Fibroblast of skin of left biceps (primary cell): ENCODE data around the gene MSANTD1.

Source experiments
- DNase-seq, 2 experiments: peaks; one replicate each; pipeline ENCODE4 v3.0.0-alpha.2; 2013; ENCODE audit warnings: low read depth in 2 of 2

The MSANTD1 gene

DNA sequence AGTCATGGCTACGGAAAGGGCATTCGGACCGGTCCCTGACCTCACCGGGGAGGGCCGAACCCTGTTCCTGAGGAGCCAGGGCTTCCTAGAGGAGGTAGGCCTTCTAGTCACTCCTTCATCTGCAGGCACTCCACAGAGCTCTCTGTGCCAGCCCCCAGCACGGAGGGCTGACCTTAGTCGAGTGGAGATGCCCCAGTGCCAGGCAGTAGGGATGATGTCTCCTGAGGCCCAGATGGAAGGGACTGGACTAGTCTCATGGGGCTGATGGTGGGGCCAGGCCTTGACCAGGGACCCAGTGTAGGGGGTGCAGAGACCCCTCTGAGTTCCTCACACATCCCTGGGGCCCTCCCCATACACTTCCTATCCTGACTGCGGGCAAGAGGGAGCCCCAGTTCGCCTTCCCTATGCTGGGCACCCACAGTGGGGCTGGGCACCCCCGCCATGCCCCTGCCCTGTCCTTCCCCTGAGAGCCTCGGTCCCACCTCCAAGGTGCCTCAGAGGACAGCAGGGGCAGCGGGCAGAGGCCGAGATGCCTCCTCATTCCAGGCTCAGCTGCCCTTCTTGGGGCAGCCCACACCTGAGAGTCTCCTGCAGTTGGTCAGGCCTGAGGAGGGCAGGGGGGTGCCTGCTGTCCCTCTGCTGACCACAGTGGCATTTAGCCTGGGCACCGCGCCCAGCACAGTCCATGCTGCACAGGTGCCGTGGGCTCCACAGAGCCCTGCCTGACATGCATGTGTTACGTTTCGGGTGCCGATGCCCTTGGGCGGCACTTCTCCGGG lies 1.4 kb upstream of the MSANTD1 start:
- DNase-seq: no peak

DNA sequence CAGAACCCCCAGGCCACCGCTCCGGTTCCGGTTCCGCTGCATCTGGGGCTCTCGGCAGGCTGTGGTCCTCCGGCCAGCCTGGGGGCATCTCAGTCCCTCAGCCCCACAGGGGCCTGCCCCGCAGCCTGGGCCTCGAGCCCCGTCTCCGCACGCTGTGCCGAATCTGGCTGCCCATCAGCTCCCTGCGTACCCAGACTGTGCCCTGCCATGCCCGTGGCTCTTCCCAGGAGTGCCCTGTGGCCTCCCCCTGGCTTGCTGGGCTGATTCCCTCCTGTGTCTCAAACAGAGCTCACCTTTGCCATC lies 830 bp upstream of the MSANTD1 start:
- DNase-seq: no peak

DNA sequence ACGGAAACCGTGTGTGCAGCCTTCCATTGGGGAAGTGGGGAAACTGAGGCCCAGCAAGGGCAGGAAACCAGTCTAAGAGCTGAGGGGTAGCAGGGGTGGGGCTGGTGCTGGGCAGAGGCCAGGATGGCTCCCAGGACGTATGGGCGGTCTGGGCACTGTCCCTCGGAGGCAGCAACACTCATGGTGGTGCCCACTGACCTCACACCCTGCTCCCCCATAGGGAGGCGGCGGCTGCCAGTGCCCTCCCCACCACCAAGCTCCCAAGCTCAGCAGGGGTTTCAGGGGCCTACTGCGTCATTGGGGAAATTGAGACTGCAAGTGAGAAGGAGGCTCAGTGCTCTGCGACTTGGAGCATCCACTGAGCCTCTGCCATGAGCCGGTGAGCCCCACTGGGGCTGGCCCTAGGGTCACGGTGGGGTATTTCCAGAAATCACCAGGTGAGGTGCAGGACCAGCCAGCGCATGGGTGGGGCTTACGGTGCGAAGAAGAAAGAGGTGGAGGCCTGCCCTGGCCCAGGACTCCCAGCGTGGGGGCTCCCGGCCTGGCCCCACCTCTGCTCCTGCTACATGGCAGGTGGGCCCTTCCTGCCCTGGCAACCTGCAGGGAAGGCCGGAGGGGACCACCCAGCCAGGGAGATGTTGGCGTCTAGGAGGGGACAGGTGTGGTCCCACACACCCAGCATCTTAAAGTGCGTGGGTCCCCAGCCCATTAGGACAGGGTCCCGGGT lies 915 bp downstream of the MSANTD1 start:
- no peak for DNase-seq

DNA sequence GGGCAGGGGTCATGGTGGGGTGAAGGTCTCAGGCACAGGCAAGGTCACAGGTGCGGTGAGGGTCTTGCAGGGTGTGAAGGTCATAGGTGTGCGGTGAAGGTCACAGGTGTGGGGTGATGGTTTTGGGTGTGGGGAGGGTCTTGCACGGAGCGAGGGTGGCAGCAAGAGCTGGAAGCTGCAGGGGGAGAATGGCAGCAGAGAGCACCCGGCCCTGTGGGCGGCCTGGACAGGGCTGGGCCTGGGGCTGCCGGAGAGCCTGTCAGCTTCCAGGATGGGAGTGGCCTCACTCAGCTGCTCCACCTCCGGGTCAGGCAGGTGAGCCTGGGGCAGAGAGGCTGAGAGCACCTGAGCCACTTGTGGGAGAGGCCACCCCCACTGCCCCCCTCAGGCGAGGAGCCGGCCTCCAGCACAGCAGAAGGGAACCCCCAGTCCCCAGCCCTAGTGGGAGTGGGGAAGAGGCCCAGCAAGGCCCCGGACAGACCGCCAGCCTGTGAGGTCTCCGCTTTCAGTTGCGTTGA lies 1.5 kb downstream of the MSANTD1 start:
- DNase-seq: no peak

DNA sequence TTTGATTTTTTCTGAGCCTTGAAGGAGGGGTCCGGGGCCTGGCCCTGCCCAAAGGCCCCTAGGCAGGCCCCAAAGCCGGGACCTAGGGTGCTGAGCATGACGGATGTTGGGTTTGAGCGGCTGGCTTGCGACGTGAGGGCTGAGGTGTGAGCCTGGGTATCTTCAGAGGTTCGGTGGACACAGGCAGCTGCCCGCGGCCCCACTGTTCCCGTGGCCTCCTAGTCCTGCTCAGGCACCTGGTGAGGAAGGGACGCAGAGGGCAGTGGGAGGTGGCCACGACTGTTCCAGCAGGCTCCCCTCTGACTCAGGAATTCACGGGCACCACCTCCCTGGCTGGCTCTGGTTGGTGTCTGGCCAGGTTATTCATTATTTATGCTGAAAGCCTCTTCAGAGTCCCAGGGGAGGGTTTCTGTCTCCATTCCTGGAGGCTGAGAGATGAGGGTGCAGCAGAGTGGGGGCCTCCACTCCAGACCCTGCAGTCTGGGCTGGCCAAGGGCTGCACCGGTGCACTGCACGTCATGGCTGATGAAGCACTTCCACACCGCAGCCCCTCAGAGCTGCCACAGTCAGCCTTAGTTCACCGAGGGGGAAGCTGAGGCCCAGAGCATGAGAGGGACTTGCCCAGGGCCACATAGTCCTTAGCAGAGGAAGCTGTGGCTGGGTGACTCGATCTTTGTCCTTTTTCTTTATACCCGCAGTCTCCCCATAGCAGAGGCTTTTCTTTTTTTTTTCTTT lies 2.2 kb downstream of the MSANTD1 start:
- DNase-seq: no peak

DNA sequence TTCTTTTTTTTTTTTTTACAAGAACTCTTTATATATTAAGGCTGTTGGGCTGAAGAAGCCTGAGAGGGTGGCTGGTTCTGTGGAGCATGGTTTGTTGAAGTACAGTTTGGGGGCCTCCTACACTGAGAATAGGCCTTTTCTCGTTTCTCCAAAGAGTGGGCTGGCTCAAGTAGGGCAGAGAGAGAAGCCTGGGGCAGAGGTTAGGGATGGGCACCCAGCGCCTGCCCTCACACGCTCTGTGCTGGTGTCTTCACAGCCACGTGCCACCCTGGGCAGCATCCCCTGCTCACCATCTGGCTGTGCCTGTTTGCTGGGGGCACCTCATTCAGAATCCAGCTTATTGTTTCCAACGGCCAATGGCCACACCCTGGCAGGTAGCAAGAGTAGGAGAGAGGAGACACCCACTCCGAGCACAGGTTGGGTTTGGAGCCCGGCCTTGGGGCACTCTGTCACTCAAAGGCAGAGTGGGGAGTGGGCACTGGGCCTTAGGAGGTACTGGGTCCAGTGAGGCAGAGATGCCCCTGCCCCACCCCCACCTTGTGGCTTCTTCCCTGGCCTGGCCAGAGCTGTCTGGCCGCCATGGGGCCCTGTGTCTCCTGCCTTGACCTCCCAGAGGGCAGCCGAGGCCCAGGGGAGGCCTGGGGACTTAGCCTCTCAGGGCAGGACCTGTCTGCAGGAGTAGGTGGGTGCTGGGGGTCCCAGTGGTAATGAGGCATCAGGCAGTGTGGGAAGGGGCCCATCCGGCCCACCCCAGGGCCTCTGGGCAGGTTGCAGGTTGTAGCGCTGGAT lies 2.9 kb downstream of the MSANTD1 start:
- no peak for DNase-seq

DNA sequence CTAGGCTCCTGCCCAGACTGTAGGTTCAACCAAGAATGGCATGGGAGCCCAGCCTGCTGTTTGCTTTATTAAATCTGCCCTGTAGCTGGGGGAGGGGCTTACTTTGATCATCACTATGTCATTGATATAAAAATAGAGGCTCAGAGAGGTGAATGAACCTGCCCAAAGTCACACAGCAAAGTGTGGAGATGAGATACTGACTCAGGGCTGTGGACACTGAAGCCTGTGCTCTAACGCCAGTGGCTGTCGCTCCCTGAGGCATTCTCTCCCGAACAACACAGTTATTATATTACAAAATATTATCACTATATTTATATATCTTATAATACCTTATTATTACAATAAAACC lies 3.5 kb downstream of the MSANTD1 start:
- no peak for DNase-seq

DNA sequence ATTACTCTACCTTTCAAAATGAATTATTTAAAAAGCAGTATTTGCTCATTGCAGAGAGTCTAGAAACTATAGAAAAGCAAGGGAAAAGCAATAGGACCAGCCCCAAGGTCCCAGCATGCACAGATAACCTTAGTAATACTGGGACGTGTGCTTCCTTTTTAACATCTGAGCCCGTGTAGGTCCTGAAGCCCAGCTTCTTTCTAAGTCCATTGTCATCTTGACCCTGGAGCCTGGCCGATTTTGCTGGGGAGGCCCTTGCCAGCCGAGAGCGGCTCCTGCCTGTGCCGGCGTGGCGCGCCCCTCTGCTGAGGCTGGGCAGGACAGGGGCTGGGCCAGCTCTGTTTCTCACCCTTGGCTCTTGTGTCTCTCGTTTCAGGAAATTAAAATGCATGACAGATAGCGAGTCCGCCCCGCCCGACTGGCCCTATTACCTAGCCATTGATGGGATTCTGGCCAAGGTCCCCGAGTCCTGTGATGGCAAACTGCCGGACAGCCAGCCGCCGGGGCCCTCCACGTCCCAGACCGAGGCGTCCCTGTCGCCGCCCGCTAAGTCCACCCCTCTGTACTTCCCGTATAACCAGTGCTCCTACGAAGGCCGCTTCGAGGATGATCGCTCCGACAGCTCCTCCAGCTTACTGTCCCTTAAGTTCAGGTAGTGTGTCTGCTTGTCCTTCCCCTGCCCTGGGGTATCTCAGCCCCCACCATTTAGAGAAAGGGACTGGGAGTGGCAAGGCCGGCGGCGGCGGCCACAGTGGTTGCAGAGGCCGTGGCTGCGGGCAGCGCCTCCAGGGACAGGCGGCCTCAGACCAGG lies 4.1 kb downstream of the MSANTD1 start:
- DNase-seq: no peak

DNA sequence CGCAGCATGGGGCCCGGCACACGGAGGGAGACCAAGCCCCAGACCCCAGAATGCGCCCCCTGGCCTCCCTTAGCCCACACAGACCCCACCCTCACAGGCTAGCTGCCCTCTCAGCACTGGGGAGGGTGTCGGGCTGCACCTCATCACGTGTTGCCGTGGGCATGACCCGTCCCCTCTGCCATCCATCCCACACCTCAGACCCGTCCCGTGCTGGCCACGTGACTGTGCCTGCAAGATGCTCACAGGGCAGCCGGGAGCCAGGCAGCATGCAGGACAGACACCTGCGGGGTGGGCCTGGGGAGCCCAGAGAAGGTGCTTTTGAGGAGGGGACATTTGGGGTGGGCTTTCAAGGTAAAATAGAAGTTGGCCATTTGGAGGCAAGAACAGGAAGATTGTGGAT lies 4.8 kb downstream of the MSANTD1 start:
- DNase-seq: no peak

DNA sequence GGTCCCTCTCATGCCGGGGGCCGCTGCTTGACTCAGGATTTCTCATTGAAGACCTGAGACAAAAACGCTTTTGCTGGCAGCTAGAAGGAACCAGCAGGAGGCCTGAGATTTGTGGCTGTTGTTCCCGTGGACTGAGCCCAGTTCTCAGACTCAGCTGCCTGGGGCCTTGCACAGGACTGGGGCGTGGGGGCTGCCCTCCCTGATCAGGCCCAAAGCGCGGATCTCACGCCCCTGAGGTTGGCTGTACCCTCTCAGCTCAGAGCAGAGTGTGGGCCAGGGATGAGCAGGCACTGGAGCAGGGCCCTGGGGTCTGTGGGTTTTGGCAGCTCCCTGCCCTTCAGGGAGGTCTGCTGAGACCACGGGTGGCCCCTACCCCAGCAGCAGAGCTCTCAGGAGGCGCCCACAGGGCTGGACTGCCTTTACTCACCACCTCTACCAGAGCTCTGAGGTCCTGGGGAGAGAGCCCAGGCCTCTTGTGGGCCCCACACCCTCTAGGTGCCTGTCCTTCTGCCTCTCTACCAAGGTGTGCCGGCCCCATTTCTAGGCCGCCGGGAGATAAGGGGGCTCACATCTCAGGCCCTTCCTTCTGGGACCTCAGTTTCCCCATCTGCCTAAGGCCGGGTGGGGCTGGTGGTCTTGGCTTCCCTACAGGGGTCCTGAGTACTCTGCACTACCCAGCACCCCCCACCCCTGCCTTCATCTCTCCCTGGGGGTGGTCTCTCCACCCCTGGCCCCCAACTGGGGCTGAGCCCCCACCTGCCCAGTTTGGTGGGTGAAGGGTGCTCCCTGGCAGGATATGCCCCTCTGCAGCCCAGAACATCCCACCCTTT lies 5.6 kb downstream of the MSANTD1 start:
- DNase-seq: no peak

DNA sequence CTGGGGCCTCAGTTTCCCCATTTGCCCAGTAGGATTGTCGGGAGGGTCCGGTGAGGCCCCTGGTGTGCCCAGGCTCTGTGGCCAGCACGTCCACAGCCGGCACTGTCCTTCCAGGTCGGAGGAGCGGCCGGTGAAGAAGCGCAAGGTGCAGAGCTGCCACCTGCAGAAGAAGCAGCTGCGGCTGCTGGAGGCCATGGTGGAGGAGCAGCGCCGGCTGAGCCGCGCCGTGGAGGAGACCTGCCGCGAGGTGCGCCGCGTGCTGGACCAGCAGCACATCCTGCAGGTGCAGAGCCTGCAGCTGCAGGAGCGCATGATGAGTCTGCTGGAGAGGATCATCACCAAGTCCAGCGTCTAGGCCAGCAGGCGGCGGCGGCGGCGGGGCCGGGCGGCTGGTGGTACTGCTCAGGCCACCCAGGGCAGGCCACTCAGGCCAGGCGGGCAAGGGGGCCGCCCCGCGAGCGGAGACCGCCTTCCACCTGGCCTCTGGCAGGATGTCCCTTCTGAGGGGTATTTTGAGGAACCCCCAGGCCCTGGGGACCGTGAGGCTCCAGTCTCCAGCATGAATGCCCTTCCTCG lies 6.7 kb downstream of the MSANTD1 start:
- no peak for DNase-seq

DNA sequence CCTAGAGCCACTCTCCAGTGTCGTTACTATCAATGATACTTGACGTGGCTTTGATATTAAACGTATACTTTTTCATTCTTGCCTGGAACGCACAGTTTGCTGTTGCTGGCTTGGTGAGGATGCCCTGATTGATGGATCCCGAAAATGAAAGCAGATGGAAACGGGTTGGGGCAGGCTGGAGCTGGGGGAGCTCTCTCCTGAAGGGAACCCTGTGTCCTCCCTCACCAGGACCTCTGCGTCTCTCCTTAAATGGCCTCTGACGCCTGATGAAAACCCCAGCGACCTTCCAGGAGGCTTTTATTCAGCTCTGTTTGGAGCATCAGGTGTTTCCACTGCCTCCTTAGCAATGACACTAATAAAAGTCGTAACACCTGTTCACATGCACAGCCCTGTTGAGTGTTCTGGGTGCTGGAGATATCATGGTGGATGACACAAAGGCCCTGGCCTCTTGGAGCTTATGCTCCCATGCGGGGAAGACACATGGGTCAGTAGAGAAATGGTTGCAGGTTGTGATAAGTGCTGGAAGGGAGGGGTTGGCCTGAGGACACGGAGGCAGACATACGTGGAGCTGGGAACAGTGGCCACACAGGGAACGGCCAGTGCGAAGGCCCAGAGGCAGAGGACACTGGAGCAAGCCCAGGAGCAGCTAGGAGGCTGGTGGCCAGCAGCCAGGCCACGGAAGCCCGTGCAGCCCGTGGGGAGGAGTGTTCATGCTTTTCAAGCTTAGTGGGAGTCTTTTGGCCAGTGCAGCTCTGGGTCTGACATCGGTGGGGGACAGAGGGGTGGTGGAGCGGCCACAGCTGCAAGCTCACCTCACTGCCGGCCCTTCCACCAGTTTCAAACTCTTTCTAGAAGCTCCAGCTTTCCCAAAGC lies 7.5 kb downstream of the MSANTD1 start:
- DNase-seq: no peak

DNA sequence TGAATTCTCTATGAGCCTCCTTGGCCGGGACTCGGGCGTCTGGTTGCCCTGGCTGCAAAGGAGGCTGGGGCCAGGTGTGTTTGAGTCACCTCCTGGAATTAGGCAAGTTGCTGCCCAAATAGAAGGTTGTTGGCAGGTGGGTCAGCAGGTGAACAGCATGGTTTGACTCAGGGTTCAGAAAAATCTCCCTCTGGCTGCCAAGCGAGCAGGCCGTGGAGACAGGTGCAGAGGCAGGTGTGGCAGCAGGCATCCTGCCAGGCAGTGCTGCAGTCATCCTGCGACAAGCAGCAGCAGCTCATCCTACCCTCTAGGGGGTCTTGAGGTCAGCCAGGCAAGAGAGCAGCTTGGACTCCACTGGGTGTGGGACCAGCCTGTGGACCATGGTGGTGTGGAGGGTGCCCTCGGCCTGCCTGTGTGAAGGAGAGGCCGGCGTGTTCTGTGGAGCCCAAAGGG lies 8.2 kb downstream of the MSANTD1 start:
- no peak for DNase-seq

DNA sequence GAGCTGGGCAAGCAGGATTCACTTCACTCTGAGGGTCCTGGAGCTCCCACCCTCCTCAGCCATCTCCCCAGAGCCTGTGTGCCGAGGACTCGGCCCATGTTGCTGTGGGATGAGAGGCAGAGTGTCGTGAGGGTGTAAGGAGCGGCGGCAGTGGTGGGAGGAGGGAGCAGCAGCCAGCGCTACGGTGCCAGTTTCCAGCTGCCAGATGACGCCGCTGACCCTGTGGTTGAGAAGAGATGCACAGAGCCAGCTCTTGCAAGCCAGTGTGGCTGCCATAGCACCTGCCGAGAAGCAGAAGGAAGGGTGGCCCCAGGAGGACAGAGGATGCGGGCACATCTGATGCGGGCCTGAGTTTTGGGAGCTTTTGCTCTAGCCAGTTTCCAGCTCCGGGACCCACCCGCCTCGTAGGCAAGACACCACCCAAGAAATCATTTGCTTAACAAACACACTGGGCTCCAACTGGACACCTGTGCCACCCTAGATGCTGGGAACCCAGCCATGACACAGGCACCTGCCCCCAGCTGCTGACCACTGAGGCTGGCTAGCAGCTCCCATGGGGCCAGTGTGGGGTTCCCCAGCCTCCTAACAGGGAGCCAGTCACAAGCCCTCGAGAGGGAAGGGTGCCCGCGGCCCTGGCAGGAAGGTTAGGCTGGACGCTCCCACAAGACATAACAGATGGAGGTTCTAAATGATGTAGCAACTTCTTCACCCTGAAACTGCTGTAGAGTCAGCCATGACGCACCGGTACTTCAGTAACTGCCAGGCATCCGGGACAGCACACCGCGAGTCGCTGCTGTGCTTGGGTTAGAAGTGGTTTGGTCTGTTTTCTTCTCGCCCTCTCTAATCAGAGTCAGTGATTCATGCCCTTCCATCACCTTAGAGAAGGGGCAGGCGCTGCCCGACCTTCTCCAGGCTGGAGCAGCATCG lies 8.9 kb downstream of the MSANTD1 start:
- DNase-seq: no peak

DNA sequence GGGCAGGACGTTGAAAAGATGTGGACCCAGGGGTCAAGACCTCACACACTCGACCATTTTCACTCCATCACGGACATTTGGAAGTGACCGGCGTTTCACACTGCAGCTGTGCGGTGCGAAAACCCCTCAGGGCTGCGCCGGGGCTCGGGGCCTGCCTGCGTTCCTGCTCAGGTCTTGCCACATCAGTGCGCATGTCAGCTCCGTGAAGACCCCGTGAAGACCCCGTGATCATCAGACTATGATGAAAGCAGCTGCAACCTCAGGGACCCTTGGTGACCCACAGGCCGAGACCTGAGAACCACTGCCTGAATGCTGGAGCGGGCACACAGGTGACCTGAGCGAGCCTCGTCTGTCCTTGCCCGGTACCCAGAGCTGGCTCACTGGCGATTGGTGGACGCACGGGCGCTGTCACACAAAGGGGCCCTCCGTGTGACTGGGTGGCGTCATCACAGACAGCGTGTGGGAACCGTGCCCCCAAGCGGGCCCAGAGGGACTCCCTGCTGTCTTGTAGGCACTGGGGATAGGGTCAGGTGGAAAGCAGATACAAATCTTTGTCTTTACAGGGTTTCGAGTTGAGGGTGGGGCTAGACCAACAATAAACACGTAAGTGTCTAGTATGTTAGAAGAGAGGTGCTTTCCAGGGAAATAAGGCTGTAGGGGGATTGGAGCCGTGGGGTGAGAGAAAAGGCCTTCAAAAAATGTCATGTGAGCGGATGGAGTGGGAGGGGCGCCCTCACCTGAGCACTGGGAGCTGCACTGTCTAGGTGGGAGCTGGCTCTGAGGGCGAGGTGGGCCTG lies 12.7 kb downstream of the MSANTD1 start:
- DNase-seq: no peak

DNA sequence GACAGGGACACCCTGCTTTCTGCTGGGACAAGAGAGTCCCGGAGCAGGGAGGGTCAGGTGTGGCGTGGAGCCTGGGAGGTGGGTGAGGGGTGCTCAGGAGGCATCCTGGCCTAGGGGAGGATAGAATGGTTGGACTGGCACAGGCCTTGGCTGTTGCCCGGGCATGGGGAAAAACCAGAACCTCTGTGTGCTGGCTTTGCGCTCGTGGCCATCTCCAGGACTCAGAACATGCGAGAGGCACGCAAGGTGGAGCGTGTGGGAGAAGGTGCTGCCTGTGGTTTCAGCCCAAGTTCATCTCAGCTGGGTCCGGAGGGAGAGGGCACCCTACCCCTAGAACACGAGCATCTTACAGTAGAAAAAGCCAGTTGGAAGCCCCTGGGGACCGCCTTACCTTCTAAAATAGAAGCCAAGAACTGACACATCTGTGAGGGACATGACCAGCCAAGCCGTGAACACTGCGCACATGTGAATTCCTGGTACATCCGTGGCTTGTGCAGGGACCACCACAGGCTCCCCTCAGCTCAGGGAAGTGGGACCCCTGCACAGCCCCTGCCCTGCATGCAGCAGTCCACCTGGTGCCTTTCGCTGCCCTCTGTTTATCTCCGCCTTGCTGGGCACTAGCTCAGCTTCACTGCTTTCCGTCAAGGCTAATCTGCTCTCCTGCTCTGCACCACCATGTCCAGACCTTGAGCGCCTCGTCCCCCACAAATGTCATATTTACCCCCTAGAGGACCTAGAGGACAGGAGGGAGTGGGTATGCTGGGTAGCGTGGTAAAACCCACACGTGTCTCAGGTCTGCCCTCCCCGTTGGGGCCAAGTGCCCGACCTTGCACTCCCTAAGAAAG lies 13.5 kb downstream of the MSANTD1 start:
- DNase-seq: no peak
